Measurements from ENCODE around the gene ACO2.

DNA sequence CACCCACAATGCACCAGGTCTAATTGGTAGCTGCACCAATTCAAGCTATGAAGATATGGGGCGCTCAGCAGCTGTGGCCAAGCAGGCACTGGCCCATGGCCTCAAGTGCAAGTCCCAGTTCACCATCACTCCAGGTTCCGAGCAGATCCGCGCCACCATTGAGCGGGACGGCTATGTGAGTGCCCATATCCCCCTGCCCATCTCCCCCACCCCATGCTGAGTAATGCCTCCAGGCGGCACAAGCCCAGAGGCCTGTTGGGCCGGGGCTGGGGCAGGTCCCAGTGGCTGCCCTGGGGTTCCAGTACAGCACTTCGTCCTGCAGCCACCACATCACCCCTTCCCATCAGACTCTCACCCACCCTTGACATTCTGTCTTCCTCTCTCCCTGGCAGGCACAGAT is 53.9 kb downstream of the ACO2 start:
- TF ChIP-seq, protein P1, sequence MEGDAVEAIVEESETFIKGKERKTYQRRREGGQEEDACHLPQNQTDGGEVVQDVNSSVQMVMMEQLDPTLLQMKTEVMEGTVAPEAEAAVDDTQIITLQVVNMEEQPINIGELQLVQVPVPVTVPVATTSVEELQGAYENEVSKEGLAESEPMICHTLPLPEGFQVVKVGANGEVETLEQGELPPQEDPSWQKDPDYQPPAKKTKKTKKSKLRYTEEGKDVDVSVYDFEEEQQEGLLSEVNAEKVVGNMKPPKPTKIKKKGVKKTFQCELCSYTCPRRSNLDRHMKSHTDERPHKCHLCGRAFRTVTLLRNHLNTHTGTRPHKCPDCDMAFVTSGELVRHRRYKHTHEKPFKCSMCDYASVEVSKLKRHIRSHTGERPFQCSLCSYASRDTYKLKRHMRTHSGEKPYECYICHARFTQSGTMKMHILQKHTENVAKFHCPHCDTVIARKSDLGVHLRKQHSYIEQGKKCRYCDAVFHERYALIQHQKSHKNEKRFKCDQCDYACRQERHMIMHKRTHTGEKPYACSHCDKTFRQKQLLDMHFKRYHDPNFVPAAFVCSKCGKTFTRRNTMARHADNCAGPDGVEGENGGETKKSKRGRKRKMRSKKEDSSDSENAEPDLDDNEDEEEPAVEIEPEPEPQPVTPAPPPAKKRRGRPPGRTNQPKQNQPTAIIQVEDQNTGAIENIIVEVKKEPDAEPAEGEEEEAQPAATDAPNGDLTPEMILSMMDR (conservative IDR thresholded peaks at IDR 0.05) = no peak
- no peak for TF ChIP-seq ZFX (IDR thresholded peaks at IDR 0.05)

All from C4-2B (cell line).